ENCODE measurements around the gene CC2D1A.

DNA sequence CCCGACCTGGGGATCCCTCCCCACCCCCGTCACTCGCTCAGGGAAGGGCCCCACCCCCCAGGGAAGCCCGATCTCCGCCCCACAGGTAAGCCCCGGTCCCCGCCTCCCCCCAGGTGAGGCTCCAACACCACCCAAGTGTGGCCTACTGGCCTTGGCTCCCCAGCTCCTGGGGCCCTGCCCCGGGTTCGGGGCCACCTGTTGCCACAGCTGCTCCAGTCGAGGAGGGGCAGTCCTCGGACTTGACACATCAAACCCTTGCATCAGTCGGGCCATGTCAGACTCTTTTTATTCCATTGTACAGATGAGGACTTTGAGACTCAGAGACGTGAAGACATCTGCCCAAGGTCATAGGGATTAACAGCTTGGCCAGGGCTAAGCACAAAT is 512 bp downstream of the CC2D1A start:
- TF ChIP-seq, protein P1, sequence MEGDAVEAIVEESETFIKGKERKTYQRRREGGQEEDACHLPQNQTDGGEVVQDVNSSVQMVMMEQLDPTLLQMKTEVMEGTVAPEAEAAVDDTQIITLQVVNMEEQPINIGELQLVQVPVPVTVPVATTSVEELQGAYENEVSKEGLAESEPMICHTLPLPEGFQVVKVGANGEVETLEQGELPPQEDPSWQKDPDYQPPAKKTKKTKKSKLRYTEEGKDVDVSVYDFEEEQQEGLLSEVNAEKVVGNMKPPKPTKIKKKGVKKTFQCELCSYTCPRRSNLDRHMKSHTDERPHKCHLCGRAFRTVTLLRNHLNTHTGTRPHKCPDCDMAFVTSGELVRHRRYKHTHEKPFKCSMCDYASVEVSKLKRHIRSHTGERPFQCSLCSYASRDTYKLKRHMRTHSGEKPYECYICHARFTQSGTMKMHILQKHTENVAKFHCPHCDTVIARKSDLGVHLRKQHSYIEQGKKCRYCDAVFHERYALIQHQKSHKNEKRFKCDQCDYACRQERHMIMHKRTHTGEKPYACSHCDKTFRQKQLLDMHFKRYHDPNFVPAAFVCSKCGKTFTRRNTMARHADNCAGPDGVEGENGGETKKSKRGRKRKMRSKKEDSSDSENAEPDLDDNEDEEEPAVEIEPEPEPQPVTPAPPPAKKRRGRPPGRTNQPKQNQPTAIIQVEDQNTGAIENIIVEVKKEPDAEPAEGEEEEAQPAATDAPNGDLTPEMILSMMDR (IDR thresholded peaks at IDR 0.05) = no peak
- TF ChIP-seq POLR2A (IDR thresholded peaks at IDR 0.05) (no peak), EP300 (IDR thresholded peaks at IDR 0.05) (no peak)

Data from upper lobe of left lung (tissue), 4 donors.